Peyer's patch (tissue), 4 donors: ENCODE data around the gene CPPED1. TPM values are rescaled to one million over a fixed set of nuclear protein-coding genes. Genes with fewer than 3 reads are reported as not detected.

ENCODE experiments used
- DNase-seq, 3 donors: peaks; one replicate each; pipeline ENCODE4 v3.0.0-alpha.2; 2017 to 2019
- H3K27ac ChIP-seq, 4 donors: fragments of 200-600 bp; sonication (generic); one replicate each; pipeline ENCODE4 v1.5.1; 2016 to 2019
- H3K27me3 ChIP-seq, 2 donors: fragments of 200-600 bp; sonication (generic); one replicate each; pipeline ENCODE4 v1.5.1; 2019
- H3K36me3 ChIP-seq, 3 donors: fragments of 200-600 bp; sonication (generic); one replicate each; pipeline ENCODE4 v1.5.1; 2016 to 2019
- H3K4me1 ChIP-seq, 4 donors: fragments of 200-600 bp; sonication (generic); one replicate each; pipeline ENCODE4 v1.5.1; 2016 to 2019
- H3K4me3 ChIP-seq, 4 donors: fragments of 200-600 bp; sonication (generic); 1 replicate in 3 of 4; 2 replicates in 1 of 4; pipeline ENCODE4 v1.5.1; 2016 to 2019; ENCODE audit warnings: mild to moderate bottlenecking in 1 of 4
- H3K9me3 ChIP-seq, 4 donors: fragments of 200-600 bp; sonication (generic); one replicate each; pipeline ENCODE4 v1.5.1; 2016 to 2019; ENCODE audit warnings: mild to moderate bottlenecking in 1 of 4
- POLR2A ChIP-seq, 2 donors: fragments of 450-650 bp; IDR thresholded peaks; one replicate each; pipeline ENCODE4 v1.5.1; 2017; ENCODE audit warnings: antibody characterized with exemption in 2 of 2, mild to moderate bottlenecking in 2 of 2, moderate library complexity in 2 of 2
- total RNA-seq, 4 donors: library from RNA; depleted of rRNA; stranded (reverse); fragments of >200 nt; gene quantifications; one replicate each; pipeline ENCODE4 v1.1.0, GENCODE V29; 2016
- TF ChIP-seq, protein P1 (sequence below), 6 experiments: fragments of 450-650 bp in 4 of 6; fragments of 200-600 bp in 2 of 6; sonication (generic) in 1 of 6; IDR thresholded peaks; one replicate each; pipeline ENCODE4 v1.5.1; 2017 to 2019; ENCODE audit warnings: antibody characterized with exemption in 6 of 6, mild to moderate bottlenecking in 3 of 6, moderate library complexity in 1 of 6

The CPPED1 gene
- total RNA-seq, 4 donors from 2014 or later, result 26.7 to 47.9 (median 36.3) TPM

DNA sequence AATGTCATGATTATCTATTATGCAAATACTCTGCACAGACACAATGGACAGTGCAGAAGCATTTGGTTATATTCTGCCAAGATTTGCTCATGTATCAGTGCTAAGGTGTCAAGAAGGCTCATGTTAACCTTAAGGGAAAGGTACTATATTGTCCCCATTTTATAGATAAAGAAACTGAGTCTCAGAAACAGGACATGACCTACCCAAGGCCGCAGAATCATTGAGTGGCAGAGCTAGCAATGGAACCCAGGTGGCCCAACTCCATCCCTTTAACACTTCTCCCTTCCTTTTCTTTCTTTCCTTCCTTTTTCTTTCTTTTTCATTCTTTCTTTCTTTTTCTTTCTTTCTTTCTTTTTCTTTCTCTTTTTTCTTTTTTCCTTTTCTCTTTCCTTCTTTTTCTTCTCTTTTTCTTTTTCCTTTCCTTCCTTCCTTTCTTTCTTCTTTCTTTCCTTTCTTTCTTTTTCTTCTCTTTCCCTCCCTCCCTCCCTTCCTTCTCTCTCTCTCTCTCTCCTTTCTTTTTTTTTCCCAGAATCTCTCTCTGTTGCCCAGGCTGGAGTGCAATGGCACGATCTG lies 149.8 kb downstream of the CPPED1 start:
- no peaks in the 10 kb centered on the region for H3K4me1 ChIP-seq
- H3K36me3 ChIP-seq, result no peaks in the 10 kb centered on the region
- H3K9me3 ChIP-seq, result peaks cover 0 to 5% (median 0%) of the 10 kb centered on the region in 4 donors
- no peaks in the 10 kb centered on the region for H3K27me3 ChIP-seq
- no peak overlapping the region for H3K27ac ChIP-seq
- TF ChIP-seq, protein P1, sequence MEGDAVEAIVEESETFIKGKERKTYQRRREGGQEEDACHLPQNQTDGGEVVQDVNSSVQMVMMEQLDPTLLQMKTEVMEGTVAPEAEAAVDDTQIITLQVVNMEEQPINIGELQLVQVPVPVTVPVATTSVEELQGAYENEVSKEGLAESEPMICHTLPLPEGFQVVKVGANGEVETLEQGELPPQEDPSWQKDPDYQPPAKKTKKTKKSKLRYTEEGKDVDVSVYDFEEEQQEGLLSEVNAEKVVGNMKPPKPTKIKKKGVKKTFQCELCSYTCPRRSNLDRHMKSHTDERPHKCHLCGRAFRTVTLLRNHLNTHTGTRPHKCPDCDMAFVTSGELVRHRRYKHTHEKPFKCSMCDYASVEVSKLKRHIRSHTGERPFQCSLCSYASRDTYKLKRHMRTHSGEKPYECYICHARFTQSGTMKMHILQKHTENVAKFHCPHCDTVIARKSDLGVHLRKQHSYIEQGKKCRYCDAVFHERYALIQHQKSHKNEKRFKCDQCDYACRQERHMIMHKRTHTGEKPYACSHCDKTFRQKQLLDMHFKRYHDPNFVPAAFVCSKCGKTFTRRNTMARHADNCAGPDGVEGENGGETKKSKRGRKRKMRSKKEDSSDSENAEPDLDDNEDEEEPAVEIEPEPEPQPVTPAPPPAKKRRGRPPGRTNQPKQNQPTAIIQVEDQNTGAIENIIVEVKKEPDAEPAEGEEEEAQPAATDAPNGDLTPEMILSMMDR (IDR thresholded peaks at IDR 0.05), result no peak
- no peak for TF ChIP-seq POLR2A (IDR thresholded peaks at IDR 0.05)
- H3K4me3 ChIP-seq, result no peak overlapping the region
- DNase-seq, result no peak

DNA sequence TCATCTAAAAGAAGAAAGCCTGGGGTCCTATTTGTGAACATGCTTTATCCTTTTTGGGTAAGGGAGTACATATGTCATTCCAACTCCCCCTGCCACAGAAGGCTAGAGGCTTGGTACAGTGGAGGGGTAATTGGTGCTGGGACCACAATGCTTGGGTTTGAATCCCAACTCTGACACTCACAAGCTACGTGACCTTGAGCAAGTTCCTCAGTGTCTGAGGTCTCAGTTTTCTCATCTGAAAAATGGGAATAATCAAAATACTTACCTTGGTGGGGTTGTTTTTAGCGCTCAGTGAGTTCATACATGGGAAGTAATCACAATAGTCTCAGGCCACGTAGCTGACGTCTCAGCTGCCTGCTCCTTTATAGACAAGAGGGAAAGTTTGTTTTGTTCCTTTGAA lies 150.8 kb downstream of the CPPED1 start:
- H3K36me3 ChIP-seq, result no peaks in the 10 kb centered on the region
- no peak overlapping the region for H3K27ac ChIP-seq
- DNase-seq, result no peak
- H3K4me3 ChIP-seq, result no peak overlapping the region
- no peaks in the 10 kb centered on the region for H3K27me3 ChIP-seq
- peaks cover 0 to 1% (median 0%) of the 10 kb centered on the region in 4 donors for H3K9me3 ChIP-seq
- no peaks in the 10 kb centered on the region for H3K4me1 ChIP-seq
- TF ChIP-seq, protein P1 (IDR thresholded peaks at IDR 0.05), result no peak
- TF ChIP-seq POLR2A (IDR thresholded peaks at IDR 0.05), result no peak

DNA sequence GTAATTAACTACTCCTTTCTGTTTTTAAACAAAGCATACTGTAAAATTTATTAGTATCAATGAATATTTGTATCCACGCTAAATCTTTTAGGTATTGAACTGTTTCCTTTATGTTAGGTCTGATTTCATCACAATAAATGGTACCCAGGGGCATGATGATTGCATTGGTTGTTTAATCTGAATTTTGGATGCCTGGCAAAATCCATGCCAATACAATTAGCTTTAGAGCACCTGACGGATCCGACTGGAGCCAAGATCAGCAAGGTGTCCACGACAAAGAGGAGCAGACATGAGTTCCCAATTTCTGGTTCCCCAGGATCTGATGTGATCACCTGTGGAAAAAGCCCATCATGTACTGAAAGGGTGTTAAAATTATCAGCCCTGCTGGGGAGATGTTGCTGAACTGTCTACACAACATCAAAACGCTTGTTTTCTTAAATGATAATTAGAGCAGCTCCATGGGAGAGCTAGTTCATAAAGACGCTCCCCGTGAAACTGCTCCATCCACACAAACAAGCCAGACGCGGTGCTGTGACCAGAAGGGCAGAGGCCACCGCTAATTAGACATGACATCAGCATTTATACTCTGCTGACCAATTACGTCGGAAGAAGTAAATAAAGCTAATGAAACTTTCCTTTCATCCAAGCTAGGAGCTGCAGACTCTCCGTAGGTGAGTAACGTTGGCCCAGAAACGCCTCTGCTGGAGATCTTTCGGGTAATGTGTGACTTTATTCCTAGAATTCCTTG lies 151.7 kb downstream of the CPPED1 start:
- no peaks in the 10 kb centered on the region for H3K4me1 ChIP-seq
- H3K27ac ChIP-seq, result no peak overlapping the region
- no peak overlapping the region for H3K4me3 ChIP-seq
- peak in 1 of 3 donors; percentile 48 for DNase-seq
- H3K36me3 ChIP-seq, result no peaks in the 10 kb centered on the region
- H3K9me3 ChIP-seq, result no peaks in the 10 kb centered on the region
- H3K27me3 ChIP-seq, result no peaks in the 10 kb centered on the region
- no peak for TF ChIP-seq POLR2A (IDR thresholded peaks at IDR 0.05)
- TF ChIP-seq, protein P1 (IDR thresholded peaks at IDR 0.05), result no peak

DNA sequence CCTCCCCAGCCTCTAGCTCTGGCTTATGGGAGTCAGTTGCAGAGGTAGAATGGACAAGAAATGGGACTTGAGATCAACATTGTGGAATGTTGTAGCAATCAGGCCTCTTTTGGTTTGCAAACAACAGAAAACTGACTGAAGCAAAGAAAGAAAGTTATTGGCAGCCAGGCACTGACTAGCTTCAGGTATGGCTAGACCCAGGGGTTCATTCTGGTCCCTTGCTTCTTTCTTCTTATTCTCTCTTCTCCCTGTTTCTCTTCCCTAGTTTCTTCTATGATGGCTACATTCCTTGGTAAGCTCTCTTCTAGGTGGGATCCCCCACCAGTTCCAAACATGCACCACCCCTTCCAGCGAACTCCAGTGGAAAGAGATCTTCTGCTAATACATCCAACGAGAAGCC lies 154.3 kb downstream of the CPPED1 start:
- TF ChIP-seq, protein P1 (IDR thresholded peaks at IDR 0.05), result no peak
- Histone ChIP-seq H3K36me3 (no peaks in the 10 kb centered on the region), H3K9me3 (no peaks in the 10 kb centered on the region), H3K4me1 (no peaks in the 10 kb centered on the region), H3K27me3 (no peaks in the 10 kb centered on the region), H3K4me3 (no peak overlapping the region), H3K27ac (no peak overlapping the region)
- no peak for DNase-seq

DNA sequence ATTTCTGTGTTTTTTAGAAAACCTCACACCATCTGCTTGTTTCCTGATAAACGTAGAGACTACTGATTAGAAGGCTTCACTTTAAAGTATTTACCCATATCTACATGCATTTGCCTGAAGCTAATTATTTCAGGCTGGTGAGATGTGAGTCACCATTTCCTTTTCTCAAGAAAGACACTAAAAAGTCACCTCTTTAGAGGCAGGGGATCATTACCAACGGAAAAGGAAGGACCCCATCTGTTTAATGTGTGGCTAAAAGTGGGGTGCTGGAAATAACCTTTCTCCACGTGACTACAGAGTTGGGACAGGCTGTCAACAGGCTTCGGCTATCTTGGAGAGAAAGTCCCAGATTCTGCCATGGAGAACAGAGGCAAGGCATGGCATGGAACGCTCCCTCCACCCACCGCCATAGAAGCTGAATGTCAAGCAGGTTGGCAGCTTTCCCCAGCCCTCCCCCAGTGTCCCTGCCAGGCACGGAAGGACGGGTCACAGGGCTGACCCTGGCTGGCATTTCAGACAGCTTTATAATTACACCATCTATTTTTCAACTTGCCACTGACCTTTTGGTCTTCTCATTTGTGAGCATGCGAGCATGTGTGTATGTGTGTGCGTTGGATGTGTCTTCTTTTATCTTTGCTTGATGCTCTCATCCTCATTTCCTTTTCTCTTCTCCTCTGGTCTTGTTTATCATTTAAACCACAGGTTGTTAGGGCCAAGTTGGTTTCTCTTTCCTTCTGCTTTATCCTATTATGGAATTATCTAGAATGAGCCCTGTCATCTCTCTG lies 157.0 kb downstream of the CPPED1 start:
- DNase-seq, result no peak
- no peaks in the 10 kb centered on the region for H3K9me3 ChIP-seq
- no peaks in the 10 kb centered on the region for H3K36me3 ChIP-seq

More for the DNA sequence above, 157.0 kb downstream of the CPPED1 start:
- no peak overlapping the region for H3K27ac ChIP-seq
- no peak overlapping the region for H3K4me3 ChIP-seq
- no peaks in the 10 kb centered on the region for H3K4me1 ChIP-seq
- H3K27me3 ChIP-seq, result no peaks in the 10 kb centered on the region
- no peak for TF ChIP-seq POLR2A (IDR thresholded peaks at IDR 0.05)
- TF ChIP-seq, protein P1 (IDR thresholded peaks at IDR 0.05), result no peak
